Measurements from ENCODE around the gene SH3RF3.
A peak's percentile ranks its signal among the peaks of the same experiment; 100 is the strongest.

The SH3RF3 gene

DNA sequence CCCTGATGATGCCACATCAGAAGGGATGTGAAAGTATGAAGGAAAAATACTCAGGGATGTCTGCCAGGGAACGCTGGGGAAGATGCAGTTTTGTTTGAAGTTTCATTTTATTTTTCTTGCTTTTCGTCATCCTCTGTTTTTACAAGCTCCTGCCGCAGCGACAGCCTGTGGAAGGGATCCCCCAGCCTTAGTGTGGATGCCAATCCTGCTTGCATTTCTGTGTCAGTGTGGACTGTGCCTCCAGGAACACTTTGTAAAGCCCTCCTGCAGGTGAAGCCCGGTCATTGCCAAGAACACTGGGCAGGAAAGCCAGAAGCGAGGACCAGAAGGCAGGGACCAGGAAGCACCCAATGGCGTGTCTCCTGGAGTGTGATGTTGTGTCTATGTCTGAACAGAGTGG is 250.5 kb downstream of the SH3RF3 start:
- no peak for DNase-seq

DNA sequence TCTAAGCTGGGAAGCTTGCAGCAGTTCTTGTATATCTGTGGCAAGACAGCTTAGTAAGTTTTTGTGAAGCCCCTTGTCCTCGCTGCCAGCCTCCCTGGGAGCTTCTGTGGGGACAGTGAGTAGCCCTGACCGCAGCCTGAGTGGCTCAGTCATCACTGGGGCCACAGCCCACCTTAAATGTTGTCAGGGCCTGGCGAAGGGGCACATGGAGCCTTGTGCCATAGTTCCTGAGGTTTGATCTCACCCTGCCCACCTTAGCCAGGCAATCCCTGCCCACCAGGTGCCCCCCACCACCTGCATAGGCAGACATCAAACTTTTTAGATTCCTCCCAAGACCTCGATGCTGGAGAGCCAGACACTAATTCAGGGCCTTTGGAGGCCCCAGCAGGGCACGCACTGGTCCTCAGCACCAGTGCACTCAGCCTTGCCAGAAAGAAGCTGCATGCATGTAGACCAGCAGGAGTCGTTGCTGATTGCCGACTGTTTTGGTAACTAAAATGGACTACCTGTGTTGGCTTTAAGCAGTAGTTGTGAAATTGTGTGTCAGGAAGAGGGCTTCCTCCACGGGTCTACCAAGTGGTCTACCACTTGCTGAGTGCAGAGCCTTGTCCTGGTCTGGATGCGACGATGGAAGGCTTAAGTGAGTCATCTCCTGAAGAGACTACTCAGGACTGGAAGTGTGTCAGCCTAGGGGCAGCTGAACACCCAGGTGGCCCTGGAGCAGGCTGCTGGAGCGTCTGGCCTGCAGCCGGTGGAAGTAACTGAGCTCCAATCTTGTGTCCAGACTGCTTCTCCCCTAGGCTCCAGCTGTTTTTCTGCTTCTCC is 251.7 kb downstream of the SH3RF3 start:
- no peak for DNase-seq

DNA sequence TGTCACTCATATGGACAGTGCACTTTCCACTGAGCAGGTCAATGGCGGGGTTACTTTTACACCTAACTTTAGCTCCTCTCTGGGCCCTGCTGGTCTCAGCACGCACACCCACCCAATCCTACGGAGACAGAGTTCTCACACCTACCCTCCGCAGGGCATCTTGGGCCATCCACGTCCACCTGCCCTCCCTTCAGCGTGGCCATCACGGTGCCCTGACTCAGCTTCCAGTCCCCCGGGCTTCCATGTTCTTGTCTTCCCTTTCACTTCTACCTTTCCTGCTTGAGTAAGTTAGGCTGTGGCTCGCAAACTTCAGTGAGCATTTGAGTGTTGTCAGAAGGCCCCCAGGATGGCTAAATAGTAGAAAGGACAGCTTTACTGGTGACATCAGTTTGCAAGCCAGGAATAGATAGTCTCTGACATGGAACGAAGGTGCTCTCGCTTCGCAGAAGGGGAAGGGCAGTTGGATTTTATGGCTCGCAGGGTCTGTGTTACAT is 252.4 kb downstream of the SH3RF3 start:
- no peak for DNase-seq

GRCh38 chr2:109382226-109382895 is 253.4 kb downstream of the SH3RF3 start:
- DNase-seq = no peak

- DNase-seq = peak; percentile 83
Observed at GRCh38 chr2:109382951-109383350, 253.9 kb downstream of the SH3RF3 start.

DNA sequence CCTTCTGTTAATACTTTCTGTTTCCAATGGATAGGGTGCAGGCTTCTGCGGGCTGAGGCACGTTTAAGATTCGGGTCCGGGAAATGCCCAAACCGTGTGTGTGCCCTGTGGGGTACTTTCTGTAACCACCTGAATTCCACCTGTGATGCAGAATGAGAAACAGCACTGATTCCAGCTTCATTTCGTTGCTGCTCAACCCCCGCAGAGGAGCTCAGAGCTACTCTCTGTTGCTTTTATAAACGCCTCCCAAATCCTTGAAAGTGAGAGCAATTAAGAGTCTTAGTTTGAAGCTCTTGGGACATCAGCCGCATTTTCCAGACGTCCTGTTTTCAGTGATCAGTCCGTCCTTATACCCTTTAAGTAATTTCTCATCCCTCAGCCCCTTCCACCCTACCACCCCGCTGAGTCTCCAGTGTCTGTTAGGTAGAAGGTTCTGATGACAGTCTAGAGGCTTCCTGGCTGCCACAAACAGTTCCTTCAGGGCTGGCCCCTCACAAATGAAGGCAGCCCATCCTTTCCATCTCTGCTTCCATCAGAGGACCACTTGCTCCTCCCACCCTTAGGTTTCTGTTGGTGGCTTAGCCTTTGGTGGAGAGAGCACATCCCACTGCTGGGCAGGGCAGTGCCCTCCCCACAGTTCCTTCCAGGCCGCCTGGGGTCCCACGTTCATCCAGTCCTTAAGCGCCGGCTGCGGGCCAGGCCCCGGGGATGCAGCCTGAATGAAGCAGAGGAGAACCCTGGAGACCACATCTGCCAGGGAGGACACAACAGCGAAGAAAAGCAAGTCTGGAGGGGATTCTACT is 254.7 kb downstream of the SH3RF3 start:
- no peak for DNase-seq

GRCh38 chr2:109384308-109385271 is 255.6 kb downstream of the SH3RF3 start:
- DNase-seq = no peak

- no peak for DNase-seq
Observed at GRCh38 chr2:109385506-109385905, 256.5 kb downstream of the SH3RF3 start.

GRCh38 chr2:109386004-109386695 is 257.1 kb downstream of the SH3RF3 start:
- no peak for DNase-seq

- no peak for DNase-seq
Observed at GRCh38 chr2:109387221-109387735, 258.3 kb downstream of the SH3RF3 start.

GRCh38 chr2:109387778-109388469 is 258.9 kb downstream of the SH3RF3 start:
- no peak for DNase-seq

DNA sequence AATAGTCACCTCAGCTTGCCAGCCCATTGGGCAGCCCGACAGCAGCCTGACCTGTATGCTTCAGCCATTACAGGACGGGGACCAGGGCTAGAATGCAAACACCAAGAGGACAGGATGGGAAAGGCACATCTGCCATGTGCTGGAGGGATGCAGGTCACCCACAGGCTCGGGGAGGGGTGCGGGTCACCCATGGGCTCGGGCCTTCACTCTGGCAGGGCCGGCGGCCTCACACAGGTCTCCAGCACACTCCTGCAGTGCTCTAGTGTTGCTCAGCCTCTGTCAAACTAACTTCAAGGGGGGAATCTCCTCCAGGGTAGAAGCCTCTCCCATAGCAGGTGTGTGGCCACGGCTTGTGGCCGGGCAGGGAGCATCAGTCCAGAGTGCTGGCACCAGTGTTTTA is 262.2 kb downstream of the SH3RF3 start:
- no peak for DNase-seq

DNA sequence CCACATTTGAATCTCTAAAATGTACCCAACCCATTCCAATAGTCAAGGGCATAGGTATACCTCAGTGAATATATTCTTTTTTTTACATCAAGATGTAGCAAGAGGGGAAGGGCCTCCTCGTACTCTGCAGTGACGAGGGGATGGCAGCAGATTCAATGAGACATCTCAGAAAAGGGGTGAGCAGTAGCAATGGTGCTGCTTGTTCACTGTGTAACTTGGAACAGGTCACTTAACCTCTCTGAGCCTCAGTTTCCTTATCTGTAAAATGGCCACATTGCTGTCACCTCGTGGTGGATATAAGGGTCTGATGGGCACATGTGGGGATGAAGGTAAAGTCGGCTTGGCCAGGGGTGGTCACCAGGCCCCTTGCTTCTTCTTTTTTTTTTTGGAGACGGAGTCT is 263.1 kb downstream of the SH3RF3 start:
- no peak for DNase-seq

GRCh38 chr2:109392816-109393661 is 264.0 kb downstream of the SH3RF3 start:
- DNase-seq = no peak

DNA sequence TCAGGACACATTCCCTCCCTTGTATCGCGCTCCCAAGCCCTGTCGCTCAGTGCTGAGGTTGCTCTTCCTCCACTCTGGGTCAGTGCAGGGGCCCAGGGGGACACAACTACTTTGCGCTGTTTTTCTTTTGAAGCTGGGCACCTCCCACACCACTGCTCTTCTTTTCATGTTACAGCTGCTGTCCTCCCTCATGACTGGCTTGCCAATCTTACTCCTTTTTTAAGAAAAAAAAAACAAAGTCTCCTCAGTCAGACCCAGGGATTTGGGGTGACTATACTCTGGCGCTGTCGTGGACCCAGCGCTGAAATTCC is 264.6 kb downstream of the SH3RF3 start:
- DNase-seq = no peak

DNA sequence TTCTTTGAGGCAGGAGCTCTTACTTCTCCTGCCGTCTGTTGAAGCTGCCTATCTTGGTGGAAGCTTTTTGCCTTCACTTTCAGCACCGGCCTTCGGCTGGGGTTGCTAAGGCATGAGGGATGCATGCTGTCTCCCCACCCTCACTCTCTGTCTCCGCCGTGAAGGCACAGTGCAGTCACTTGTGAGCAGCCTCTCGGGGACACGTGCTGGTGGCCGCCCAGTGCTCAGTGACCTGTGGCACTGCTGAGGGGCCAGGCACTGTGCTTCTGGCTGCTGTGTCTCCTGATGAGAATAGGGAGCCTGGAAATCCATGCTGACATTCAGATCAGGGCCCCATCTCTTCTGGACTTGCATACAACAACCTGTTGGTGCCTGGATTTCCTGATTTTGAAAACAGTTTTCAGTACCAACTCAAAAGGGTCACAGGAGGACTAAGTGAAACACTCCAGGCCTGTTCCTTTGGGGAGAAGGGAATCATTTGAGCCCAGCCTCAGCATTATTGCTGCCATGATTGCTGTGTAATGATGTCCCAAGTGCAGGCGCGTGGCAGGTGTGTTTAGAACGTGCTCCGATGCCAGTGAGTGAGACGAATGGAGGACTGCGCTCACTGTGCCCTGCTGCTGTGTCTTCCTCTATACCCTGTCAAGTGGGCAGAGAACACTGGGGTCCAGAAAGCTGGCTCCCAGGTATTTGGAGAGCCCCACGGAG is 266.6 kb downstream of the SH3RF3 start:
- DNase-seq = no peak

GRCh38 chr2:109396202-109397180 is 267.5 kb downstream of the SH3RF3 start:
- no peak for DNase-seq

GRCh38 chr2:109397893-109398292 is 268.9 kb downstream of the SH3RF3 start:
- DNase-seq = no peak

Data from fibroblast of skin of scalp (primary cell).